Stimulated activated CD8-positive, alpha-beta memory T cell treated with anti-CD3 and anti-CD28 coated beads, Interleukin-7, amount 100 ng/mL, for 24 hours (primary cell): ENCODE data around the gene CDH13.

Experiments used
- DNase-seq: peaks from one replicate; pipeline ENCODE4 v3.0.0-alpha.2; 2020; ENCODE audit warnings: low read depth

The CDH13 gene

DNA sequence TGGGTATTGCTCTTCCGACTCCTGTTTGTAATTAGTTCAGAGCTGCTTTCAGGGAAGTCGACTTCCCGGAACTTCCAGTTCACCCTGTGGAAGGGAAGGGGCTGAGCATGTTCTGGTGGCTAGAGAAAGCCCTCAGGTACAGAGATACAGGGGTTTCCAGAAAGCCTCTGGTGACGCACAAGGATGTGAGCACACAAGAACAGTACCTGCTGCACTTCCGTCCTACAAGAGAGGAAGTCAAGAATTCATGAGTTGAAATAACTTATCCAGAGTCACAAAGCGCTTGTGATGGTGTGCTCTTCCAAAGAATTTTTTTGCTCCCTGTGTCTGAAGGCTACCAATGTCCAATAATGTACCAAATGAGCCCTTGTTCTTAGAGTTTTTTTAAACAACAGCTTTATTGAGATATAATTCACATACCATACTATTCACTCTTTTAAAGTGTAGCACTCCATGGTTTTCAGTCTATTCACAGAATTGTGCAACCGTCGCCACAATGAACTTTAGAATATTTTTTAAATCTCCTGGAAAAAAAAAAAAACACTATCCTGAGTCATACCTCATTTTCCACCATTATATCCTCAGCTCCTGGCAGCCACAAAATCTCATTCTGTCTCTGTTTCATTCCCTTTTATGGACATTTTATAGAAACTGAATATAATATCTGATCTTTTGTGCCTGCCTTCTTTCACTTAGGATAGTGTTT lies 327.6 kb downstream of the CDH13 start:
- DNase-seq = no peak

GRCh38 chr16:82955741-82956348 lies 329.1 kb downstream of the CDH13 start:
- DNase-seq = no peak

DNA sequence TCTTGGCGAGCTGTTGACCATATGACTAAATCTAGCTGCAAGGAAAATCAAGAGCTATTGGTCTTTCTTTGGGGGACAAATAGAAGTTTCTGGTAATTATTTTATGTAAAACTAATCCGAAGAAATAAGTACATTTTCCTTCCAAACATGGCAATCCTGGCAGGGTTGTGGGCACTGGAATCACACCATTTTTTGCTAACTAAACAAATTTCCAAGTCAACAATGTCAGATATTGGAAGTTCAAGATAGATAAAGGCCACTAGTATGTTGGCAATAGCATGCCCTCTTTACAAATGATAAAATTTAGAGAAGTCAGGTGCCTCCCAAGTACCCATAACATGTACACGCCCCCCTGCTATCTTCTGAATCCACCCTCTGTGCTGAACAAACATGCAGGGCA lies 330.4 kb downstream of the CDH13 start:
- DNase-seq = no peak

- DNase-seq = no peak
These were observed 334.1 kb downstream of the CDH13 start for GRCh38 chr16:82960918-82961317.

DNA sequence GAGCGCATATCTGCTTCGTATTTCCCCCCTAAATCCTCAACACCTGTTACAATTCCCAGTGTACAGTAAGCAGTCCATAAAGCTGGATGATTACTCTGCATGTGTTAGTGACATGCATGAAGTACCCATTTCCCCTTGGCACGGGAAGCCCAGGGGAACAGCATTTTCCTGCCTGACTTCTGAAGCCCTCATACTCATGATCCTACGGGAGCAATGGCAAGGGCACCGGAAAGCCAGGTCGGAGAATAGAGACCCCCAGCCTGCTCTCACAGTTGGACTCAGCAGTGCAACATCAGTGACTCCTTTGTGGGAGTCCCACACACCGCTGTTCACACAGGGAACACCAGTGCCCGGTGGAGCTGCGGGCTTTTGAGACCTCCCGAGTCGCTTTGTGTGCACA lies 336.9 kb downstream of the CDH13 start:
- DNase-seq = no peak

DNA sequence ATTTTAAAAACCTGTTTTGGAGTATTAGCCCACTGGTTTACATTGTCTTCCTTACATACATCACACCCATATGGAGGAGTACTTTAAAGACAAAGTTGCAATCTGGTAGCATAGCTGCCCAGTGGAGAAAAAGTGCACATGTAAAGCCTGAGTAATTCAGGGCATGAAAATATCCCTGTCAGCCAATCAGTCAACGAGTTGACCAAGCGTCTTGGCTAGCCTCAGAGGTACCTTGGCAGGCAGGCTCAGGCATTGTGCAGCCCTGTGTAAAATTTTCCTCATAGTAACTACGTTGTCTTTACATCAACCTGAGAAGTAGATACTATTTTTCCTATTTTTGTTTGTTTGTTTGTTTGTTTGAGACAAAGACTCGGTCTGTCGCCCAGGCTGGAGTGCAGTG lies 339.0 kb downstream of the CDH13 start:
- DNase-seq = no peak

- no peak for DNase-seq
These were observed 340.7 kb downstream of the CDH13 start for GRCh38 chr16:82967424-82967823.

GRCh38 chr16:82971126-82971525 lies 344.4 kb downstream of the CDH13 start:
- no peak for DNase-seq

GRCh38 chr16:82972331-82972919 lies 345.7 kb downstream of the CDH13 start:
- DNase-seq = no peak

DNA sequence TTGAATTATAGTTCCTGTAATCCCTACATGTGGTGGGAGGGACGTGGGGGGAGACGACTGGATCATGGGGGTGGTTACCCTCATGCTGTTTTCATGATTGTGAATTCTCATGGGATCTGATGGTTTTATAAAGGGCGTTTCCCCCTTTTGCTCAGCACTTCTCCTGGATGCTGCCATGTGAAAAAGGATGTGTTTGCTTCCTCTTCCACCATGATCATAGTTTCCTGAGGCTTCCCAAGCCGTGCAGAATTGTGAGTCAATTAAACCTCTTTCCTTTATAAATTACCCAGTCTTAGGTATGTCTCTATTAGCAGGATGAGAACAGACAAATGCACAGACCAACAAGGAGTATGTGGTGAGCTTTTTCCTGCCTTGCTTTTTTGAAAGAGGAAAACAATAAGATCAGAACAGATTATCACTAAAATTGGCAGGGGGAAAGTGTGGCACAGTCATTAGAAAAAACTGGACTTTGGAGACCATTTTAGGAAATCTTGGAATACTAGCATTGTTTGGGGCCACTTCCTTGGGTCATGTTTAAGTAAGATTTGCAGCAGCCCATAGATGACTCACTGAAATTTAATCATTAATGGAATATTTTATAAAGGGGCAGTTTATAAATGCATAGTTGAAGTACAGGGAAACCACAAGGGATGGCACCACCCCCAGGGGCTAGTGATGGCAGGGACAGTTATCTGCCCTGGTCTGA lies 352.8 kb downstream of the CDH13 start:
- no peak for DNase-seq

DNA sequence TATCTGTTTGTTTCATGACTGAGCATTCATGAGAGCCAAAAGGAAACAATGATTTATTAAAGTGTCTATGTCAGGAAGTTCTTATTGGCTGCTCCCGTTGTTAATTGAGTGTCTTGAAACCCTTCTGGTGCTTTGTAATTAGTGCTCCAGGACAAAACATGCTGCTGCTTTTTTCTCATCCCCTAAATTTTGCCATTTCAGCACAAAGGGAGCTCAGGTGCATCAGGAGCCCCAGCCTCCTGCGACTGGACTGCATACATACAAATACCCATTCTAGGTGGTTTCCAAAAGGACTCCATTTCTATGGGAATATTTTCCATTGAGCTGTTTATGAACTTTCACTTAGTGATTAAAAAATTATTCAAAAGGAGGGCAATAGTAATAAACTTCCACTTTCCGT lies 354.0 kb downstream of the CDH13 start:
- no peak for DNase-seq

DNA sequence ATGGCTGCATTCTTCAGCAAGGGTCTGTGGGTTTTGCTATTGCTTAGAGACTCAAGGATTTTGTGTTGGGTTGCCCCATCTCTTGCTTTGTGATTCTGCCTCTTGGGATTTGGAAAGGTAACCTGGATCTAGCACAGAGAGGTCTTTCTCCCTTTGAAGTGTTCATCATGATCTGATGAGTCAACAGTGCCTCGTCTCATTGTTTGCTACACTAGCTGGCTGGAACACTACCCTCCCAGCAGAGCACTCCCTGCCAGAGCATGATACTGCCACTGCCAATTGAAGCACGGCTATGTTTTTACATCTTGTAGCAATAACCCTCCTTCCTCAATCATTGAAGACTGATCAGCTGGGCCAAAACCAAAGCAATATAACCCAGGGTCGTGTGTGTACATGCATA lies 361.0 kb downstream of the CDH13 start:
- no peak for DNase-seq

GRCh38 chr16:82990155-82990554 lies 363.4 kb downstream of the CDH13 start:
- DNase-seq = no peak

DNA sequence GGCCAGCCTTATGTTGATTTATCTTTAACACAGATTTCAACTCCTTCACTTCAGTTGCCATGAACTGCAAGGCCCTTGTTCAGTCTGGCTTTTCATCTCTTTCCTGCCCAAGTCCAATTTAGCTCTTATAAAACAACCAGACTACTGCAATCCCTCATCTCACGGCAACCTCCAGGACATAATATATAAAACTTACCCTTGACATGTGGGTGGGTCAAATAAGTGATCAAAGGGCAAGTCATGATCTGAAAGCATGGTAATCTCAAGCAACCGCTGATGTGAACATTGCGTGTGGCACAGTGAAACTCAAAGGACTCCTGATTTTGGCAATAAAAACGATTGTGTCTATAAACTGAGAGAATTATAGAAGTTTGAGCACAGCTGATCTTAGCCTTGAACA lies 364.6 kb downstream of the CDH13 start:
- no peak for DNase-seq

DNA sequence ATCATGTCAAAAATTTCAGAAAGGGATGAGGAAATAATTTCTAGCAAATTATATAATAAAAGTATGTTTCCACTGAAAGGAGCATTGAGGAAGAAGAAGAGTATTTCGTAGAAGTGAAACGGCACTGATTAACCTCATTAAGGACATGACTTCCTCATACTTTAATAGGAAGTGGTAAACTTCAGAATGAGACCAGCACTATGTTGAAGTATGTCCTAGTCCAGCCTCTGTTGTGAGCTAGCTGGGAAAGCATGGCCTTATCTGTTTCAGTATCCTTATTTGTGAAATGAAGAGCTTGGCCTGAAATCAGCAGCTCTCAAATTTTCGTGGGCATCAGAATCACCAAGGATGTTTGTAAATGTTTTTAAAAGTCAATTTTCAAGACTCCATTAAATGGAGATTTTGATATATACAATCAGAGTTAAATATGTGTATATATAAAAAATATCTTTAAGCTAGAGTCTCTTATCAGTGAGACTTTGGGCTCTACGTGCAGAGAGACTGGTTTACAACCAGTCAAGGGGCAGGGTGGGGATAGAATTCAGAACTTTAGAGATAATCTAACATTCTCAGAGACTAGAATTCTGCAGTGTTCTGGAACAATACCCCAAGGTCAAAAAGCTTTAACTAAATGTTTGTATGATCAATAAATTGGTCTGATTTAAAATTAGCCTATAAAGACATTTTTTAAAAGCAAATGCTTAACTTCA lies 365.4 kb downstream of the CDH13 start:
- DNase-seq = no peak

- no peak for DNase-seq
These were observed 366.0 kb downstream of the CDH13 start for GRCh38 chr16:82992786-82993185.

- no peak for DNase-seq
These were observed 366.6 kb downstream of the CDH13 start for GRCh38 chr16:82993415-82993814.

DNA sequence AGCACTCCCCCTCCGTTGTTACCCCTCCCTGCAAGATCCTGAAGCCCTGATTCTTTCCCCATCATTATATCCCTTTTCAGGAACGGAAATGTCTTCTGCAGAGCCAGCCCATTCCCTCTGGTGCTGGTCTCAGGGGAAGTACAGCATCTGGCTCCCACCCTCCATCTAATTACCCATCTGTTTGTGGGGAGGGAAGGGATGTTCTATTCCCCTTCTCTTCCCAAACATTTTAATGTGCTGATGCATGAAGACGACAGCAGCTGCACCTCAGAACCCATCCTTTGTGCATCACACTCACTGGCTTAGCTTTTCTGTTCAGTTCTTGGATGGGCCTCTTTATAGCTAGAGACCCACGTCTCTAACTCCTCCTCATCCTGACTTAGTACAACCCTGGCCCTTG lies 367.2 kb downstream of the CDH13 start:
- no peak for DNase-seq

DNA sequence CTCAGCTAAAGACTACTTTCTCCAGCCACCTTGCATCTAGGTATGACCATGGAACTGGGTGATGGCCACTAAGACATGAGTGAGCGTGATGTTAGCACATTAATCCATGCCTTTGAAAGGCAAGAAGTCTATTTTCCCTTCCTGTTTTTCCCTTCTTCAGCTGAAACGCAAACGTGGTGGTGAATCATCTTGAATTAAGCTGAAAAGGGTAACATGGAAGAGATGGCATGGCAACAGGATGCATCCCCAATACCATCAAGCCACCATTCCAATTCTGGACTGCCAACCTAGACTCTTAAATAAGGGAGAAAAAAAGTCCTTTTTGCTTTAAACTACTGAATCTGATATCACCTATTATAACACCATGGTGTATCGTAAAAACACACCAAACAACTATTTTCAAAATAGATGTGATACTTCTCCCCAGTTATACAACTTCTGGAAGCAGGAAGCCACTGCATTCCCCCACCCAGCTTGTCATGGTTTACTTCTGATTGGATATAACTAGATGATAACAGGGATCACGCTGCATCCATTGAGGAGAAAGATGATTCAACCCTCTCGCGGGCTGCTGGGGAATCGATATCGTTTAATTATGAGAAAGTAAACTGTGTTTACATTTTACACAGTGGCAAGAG lies 368.6 kb downstream of the CDH13 start:
- no peak for DNase-seq

GRCh38 chr16:82995924-82996441 lies 369.2 kb downstream of the CDH13 start:
- DNase-seq = no peak

DNA sequence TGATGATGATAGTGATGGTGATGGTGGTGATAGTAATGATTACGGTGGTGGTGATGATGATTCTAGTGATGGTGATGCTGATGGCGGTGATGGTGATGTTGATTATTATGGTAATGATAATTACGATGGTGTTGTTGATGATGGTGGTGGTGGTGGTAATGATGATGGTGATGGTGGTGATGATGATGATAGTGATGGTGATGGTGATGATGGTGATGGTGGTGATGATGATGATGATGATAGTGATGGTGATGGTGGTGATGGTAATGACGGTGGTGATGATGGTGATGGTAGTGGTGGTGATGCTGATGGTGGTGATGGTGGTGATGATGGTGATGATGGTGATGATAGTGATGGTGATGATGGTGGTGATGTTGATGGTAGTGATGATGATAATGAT lies 370.0 kb downstream of the CDH13 start:
- no peak for DNase-seq

- no peak for DNase-seq
These were observed 372.9 kb downstream of the CDH13 start for GRCh38 chr16:82999711-83000110.
